HG03066 (cell line): ENCODE data around the gene LRRC53.

Experiments used
- ATAC-seq: cut with Tn5 transposase; IDR thresholded peaks from one replicate; pipeline ENCODE4 v1.9.1; 2021; ENCODE audit warnings: low read depth; ENCODE audit not compliant: unreplicated experiment

LRRC53 gene

DNA sequence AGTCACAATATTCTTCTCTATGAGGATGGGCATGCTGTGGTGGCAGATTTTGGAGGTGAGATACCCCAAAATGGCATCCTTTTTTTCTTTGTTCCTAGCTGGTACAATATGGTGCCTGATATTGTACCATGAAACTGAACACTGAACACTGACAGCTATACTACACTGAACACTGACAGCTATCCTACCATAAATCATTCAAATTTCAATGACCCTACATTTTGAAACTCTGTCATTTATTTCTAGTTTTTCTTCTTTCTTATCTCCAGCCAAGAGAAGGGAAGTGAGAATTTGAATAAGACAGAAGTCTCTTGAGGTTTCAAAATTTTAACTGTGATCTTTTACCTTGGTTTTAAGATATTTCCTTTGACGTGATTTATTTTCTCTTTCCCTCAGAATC lies 76.3 kb downstream of the LRRC53 start:
- no peak for ATAC-seq

DNA sequence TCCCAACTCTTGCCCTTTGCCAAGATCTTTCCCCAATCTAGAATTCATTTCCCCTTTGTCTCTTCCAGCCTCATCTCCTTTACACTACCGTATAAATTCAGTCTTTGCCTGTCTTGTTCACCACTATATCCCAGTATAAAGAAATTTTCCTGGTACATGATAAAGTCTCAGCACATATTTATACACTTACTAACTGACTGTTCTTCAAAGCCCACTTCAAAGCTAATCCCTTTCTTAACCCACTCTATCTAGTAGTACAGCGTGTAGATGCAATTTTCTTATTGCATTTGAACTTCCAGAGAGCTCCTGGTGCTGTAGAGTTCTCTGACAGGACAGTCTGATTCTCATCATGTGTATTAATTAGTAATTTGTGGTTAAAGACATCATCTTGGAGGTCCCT lies 78.1 kb downstream of the LRRC53 start:
- ATAC-seq, result no peak

DNA sequence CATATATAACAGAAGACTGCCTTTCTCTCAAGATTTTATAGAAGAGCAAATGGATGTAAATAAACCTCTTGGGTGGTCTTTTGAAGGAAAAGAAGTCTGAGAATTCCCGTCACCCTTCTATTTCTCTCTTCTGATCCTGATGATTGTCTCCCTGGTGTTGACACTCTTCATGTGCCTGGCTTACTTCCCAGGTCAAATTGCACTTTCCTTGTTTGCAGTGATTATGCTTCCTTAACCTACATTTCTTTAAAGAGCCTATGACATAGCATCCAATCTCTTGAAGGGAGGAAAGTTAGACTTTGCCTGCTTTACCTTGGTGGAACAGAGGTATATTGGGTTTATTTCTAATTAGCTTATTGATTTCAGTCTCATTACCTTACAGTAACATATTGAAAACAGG lies 80.1 kb downstream of the LRRC53 start:
- ATAC-seq, result no peak

DNA sequence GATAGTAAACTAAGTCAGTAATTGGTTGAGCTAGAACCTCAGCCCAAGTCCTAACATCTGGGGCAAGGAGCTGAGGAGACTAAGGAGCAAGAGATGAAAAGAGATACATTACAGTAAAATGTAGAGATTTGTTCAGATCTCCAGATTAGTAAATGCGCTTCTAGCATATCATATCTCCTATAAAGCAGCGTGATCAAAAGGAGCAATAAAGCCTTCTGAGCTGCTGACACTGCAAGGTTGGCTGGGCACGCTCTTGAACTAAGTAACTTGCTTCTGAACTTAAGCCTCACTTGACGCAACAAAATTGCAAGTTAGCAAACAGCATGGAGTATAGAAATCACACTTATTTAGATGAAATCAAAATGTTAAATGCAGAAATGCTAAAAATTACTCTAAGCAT lies 80.9 kb downstream of the LRRC53 start:
- ATAC-seq, result no peak

- ATAC-seq, result no peak
Observed at GRCh38 chr1:74430342-74430934, 82.0 kb downstream of the LRRC53 start.

- no peak for ATAC-seq
Observed at GRCh38 chr1:74429580-74429979, 82.8 kb downstream of the LRRC53 start.

GRCh38 chr1:74427681-74428080 lies 84.7 kb downstream of the LRRC53 start:
- ATAC-seq, result no peak

GRCh38 chr1:74426208-74426937 lies 86.0 kb downstream of the LRRC53 start:
- no peak for ATAC-seq

- no peak for ATAC-seq
Observed at GRCh38 chr1:74425676-74426075, 86.7 kb downstream of the LRRC53 start.

DNA sequence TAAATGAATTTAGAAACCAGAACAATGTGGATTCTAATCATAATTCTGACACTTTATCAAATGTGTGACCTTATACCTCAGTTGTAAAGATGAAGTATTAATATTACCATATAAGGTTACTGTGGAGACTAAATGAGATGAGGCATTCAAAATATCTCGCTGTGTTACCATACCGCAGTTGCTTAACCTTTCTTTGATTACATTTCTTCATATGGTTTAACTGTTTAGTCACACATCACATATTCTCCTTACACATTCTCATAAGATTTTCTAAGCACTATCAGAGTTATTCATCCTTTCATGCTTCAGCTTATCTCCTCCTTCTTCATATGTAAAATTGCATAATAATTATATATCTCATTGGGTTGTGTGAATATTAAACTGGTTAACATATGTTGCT lies 88.9 kb downstream of the LRRC53 start:
- ATAC-seq, result no peak

DNA sequence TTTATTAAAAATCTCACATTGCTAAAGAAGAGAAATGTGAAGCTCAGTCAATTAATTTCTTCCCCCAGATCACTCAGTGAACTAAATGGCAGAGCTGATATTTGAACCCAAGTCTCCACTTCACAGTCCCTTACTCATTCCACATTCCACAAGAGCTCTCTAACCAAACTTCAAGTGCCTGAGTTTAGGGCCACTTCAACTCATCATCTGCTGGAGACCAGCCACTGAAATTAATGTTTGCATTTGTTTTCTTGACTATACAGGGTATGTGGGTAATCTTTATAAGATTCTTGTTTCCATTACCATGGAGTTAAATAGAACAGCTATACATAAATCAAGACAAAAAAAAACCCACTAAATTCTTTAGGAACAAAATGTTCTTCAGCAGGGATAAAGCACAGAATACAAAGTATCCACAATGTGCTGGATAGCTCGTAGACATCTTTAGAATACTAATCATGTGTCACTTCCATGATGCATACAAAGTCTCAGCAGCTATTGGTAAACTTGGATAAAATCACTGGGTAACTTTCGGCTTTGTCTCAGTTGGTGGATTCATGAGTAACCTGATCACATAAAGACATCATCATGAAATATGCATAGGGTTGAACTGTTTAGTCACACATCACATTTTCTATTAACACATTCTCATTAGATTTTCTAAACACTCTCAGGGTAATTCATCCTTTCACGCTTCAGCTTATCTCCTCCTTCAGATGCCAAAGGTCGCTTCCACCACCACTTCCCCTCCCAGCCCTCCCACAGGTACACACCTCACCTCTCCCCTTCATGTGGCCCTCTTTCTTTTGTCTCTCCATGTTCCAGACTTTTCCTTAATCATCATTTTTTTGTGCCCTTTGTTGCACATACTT lies 89.8 kb downstream of the LRRC53 start:
- ATAC-seq, result no peak

GRCh38 chr1:74420467-74420866 lies 91.9 kb downstream of the LRRC53 start:
- no peak for ATAC-seq
